SH-SY5Y (cell line): ENCODE results near the gene PPM1H.

Experiments used
- GATA2 ChIP-seq: IDR thresholded peaks from 2 replicates; pipeline ENCODE4 v1.6.1; 2011; ENCODE audit warnings: mild to moderate bottlenecking, low read depth, low read length
- GATA3 ChIP-seq: IDR thresholded peaks from 2 replicates; pipeline ENCODE4 v1.6.1; 2011; ENCODE audit warnings: low read depth, mild to moderate bottlenecking, low read length, moderate library complexity

- TF ChIP-seq GATA2 (no peak), GATA3 (no peak)
These were observed 225.6 kb downstream of the PPM1H start for GRCh38 chr12:62709311-62709710.
